HL-60 (cell line): ENCODE data around the gene SYT13.

Experiments
- POLR2AphosphoS5 ChIP-seq: IDR thresholded peaks from 2 replicates; pipeline ENCODE4 v1.6.1; 2012; ENCODE audit warnings: low read depth
- TF ChIP-seq, protein P1 (sequence below): IDR thresholded peaks from one replicate; pipeline ENCODE4 v1.5.1; 2011; ENCODE audit warnings: low read length, control low read depth, inconsistent platforms; ENCODE audit not compliant: insufficient read depth

DNA sequence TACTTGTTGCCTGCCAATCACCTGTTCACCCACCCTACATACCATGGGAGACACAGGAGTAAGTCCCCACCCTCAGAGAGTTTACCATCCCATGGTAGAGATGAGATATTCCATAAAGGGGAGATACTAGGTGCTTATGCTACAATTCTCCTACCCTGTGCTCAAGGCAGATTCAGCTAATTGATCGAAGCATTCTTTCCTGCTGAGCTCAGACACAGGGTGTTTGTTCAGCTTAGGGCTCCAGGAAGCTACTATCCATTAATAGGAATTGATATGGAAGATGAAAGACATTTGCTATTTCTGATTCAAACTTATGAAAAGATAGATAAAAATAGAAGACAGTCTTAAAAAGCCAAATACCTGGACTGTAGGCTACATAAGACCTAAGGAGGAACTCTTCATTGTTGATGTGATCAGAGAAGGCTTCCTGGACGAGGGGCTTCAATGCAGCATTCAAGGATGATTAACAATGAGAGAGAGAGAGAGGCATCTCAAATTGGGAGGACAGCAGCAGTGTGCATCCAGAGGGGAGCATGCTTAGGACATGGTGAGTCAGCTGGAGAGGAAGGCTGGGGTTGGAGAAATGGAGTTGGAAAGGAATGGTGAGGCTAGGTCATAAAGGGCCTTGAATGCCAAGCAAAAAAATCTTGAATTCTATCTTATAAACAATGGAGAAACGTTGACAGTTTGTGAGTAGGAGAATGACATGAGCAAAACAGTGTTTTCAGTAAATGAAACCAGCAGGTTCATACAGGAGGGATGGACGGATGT lies 15.0 kb downstream of the SYT13 start:
- TF ChIP-seq, protein P1, sequence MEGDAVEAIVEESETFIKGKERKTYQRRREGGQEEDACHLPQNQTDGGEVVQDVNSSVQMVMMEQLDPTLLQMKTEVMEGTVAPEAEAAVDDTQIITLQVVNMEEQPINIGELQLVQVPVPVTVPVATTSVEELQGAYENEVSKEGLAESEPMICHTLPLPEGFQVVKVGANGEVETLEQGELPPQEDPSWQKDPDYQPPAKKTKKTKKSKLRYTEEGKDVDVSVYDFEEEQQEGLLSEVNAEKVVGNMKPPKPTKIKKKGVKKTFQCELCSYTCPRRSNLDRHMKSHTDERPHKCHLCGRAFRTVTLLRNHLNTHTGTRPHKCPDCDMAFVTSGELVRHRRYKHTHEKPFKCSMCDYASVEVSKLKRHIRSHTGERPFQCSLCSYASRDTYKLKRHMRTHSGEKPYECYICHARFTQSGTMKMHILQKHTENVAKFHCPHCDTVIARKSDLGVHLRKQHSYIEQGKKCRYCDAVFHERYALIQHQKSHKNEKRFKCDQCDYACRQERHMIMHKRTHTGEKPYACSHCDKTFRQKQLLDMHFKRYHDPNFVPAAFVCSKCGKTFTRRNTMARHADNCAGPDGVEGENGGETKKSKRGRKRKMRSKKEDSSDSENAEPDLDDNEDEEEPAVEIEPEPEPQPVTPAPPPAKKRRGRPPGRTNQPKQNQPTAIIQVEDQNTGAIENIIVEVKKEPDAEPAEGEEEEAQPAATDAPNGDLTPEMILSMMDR, result no peak
- TF ChIP-seq POLR2AphosphoS5, result no peak
